Uterus (tissue), 2 donors: ENCODE results near the gene PRUNE2.

Source experiments
- POLR2A ChIP-seq, 2 donors: fragments of 450-650 bp; IDR thresholded peaks; one replicate each; pipeline ENCODE4 v1.6.1; 2016; ENCODE audit warnings: antibody characterized with exemption in 2 of 2, mild to moderate bottlenecking in 1 of 2, moderate library complexity in 1 of 2
- TF ChIP-seq, protein P1 (sequence below), 4 experiments: fragments of 200-600 bp in 2 of 4; fragments of 450-650 bp in 2 of 4; sonication (generic) in 2 of 4; IDR thresholded peaks; one replicate each; pipeline ENCODE4 v1.5.1; 2016 to 2019; ENCODE audit warnings: antibody characterized with exemption in 4 of 4, mild to moderate bottlenecking in 2 of 4, moderate library complexity in 1 of 4

DNA sequence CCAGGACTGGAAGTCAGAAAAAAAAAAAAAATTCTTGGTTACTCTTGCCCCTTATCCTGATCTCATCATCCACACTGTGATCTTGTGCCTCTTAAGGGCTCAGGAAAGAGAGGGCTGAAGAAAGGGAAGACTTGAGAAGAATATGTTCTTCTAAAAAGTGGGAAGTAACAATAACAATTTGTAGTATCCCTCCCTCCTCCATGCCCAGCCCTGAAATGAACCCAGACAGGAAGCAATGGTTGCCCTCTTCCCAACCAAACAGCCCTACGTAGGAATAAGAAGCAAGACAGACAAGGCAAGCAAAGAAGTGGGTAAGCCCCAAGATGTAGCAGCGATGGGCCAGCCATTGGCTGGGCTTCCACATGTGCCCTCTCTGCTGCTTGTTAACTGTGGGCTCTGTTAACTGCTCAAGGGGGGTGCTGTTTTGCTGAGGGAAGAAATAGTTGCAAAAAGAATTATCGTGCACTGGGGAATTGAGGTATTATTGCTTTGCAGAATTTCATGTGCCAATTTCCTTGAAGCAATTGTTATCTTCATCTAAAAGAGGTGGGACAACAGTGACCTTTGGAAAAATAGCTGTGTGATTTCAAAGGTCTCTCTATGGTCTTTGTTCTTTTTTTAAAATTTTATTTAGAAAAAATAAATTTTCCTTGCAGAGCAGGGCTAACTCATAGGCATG is 288.3 kb downstream of the PRUNE2 start:
- TF ChIP-seq, protein P1, sequence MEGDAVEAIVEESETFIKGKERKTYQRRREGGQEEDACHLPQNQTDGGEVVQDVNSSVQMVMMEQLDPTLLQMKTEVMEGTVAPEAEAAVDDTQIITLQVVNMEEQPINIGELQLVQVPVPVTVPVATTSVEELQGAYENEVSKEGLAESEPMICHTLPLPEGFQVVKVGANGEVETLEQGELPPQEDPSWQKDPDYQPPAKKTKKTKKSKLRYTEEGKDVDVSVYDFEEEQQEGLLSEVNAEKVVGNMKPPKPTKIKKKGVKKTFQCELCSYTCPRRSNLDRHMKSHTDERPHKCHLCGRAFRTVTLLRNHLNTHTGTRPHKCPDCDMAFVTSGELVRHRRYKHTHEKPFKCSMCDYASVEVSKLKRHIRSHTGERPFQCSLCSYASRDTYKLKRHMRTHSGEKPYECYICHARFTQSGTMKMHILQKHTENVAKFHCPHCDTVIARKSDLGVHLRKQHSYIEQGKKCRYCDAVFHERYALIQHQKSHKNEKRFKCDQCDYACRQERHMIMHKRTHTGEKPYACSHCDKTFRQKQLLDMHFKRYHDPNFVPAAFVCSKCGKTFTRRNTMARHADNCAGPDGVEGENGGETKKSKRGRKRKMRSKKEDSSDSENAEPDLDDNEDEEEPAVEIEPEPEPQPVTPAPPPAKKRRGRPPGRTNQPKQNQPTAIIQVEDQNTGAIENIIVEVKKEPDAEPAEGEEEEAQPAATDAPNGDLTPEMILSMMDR (IDR thresholded peaks at IDR 0.05): no peak
- no peak for TF ChIP-seq POLR2A (IDR thresholded peaks at IDR 0.05)
